Breast epithelium (tissue), 4 donors: Measurements from ENCODE around the gene SIK3. TPM values are rescaled to one million over a fixed set of nuclear protein-coding genes. Genes with fewer than 3 reads are reported as not detected.

Source experiments
- DNase-seq, 2 donors: peaks; one replicate each; pipeline ENCODE4 v3.0.0-alpha.2; 2019; ENCODE audit warnings: low spot score in 2 of 2
- H3K27ac ChIP-seq, 2 donors: fragments of 200-600 bp; sonication (generic) in 1 of 2; one replicate each; pipeline ENCODE4 v1.5.1; 2016 to 2019; ENCODE audit warnings: mild to moderate bottlenecking in 1 of 2
- H3K27me3 ChIP-seq, 2 donors: fragments of 200-600 bp; sonication (generic) in 1 of 2; one replicate each; pipeline versions ENCODE4 v1.5.1 to v1.6.0; 2017 to 2019; ENCODE audit warnings: control low read depth in 1 of 2, mild to moderate bottlenecking in 1 of 2
- H3K36me3 ChIP-seq: fragments of 200-600 bp; one replicate; pipeline ENCODE4 v1.5.1; 2019
- H3K4me1 ChIP-seq, 2 donors: fragments of 200-600 bp; sonication (generic); one replicate each; pipeline ENCODE4 v1.5.1; 2016 to 2019; ENCODE audit warnings: control low read depth in 1 of 2
- H3K4me3 ChIP-seq, 3 donors: fragments of 200-600 bp; sonication (generic); 1 replicate in 2 of 3; 2 replicates in 1 of 3; pipeline ENCODE4 v1.5.1; 2016 to 2019; ENCODE audit warnings: mild to moderate bottlenecking in 3 of 3, moderate library complexity in 2 of 3
- H3K9me3 ChIP-seq, 2 donors: fragments of 200-600 bp; sonication (generic) in 1 of 2; one replicate each; pipeline ENCODE4 v1.5.1; 2016 to 2019; ENCODE audit warnings: control low read depth in 1 of 2
- CTCF ChIP-seq, 3 donors: fragments of 450-650 bp; IDR thresholded peaks; one replicate each; pipeline ENCODE4 v1.5.1; 2016 to 2017; ENCODE audit warnings: antibody characterized with exemption in 3 of 3, mild to moderate bottlenecking in 3 of 3, moderate library complexity in 3 of 3
- POLR2A ChIP-seq: fragments of 450-650 bp; IDR thresholded peaks from one replicate; pipeline ENCODE4 v1.6.1; 2016; ENCODE audit warnings: antibody characterized with exemption, mild to moderate bottlenecking, moderate library complexity
- POLR2AphosphoS5 ChIP-seq, 3 donors: sonication (generic); formaldehyde crosslinking; IDR thresholded peaks; one replicate each; pipeline ENCODE4 v1.6.1; 2017; ENCODE audit warnings: antibody characterized with exemption in 3 of 3
- intact Hi-C: fragments of 100-400 bp; cut with DNase I; formaldehyde crosslinking; loops from one replicate; pipeline ENCODE4 v1.15.1; 2023; ENCODE audit warnings: low total_unique reads
- total RNA-seq, 3 donors: library from RNA; depleted of rRNA; stranded (reverse); fragments of >200 nt; gene quantifications; one replicate each; pipeline ENCODE4 v1.1.0, GENCODE V29; 2016

SIK3 gene
- total RNA-seq, 3 donors from 2014 or later: 26.9 to 110 (median 57.0) TPM

- Histone ChIP-seq H3K27me3 (no peaks in the 10 kb centered on the region), H3K4me1 (no peaks in the 10 kb centered on the region), H3K9me3 (no peaks in the 10 kb centered on the region), H3K36me3 (no peaks in the 10 kb centered on the region), H3K27ac (no peak overlapping the region), H3K4me3 (no peak overlapping the region)
- intact Hi-C loops: no loop called here
- TF ChIP-seq CTCF (IDR thresholded peaks at IDR 0.05) (peak in 2 of 3 donors; percentile 10 to 31), POLR2A (no peak), POLR2AphosphoS5 (IDR thresholded peaks at IDR 0.05) (no peak)
- DNase-seq: no peak
Measured at GRCh38 chr11:116927163-116927974, 170.9 kb downstream of the SIK3 start.

- intact Hi-C loops: no loop called here
- Histone ChIP-seq H3K9me3 (no peaks in the 10 kb centered on the region), H3K27ac (peak overlapping the region in 1 of 2 donors; percentile 34), H3K27me3 (no peaks in the 10 kb centered on the region), H3K4me3 (no peak overlapping the region), H3K4me1 (no peaks in the 10 kb centered on the region), H3K36me3 (no peaks in the 10 kb centered on the region)
- TF ChIP-seq CTCF (IDR thresholded peaks at IDR 0.05) (no peak), POLR2AphosphoS5 (IDR thresholded peaks at IDR 0.05) (no peak), POLR2A (no peak)
- DNase-seq: no peak
Measured at GRCh38 chr11:116925050-116925449, 173.2 kb downstream of the SIK3 start.

GRCh38 chr11:116918925-116919655 lies 179.1 kb downstream of the SIK3 start:
- H3K27ac ChIP-seq: no peak overlapping the region
- H3K27me3 ChIP-seq: no peaks in the 10 kb centered on the region
- H3K9me3 ChIP-seq: no peaks in the 10 kb centered on the region
- no peak overlapping the region for H3K4me3 ChIP-seq
- no peaks in the 10 kb centered on the region for H3K4me1 ChIP-seq
- DNase-seq: no peak
- intact Hi-C loops: no loop called here
- TF ChIP-seq POLR2AphosphoS5 (IDR thresholded peaks at IDR 0.05): no peak
- TF ChIP-seq CTCF (IDR thresholded peaks at IDR 0.05): no peak
- no peak for TF ChIP-seq POLR2A
- H3K36me3 ChIP-seq: no peaks in the 10 kb centered on the region

- Histone ChIP-seq H3K27ac (no peak overlapping the region), H3K27me3 (no peaks in the 10 kb centered on the region), H3K9me3 (no peaks in the 10 kb centered on the region), H3K36me3 (no peaks in the 10 kb centered on the region), H3K4me3 (no peak overlapping the region), H3K4me1 (peaks cover 0 to 2% of the 10 kb centered on the region in 2 donors)
- intact Hi-C loops: no loop called here
- no peak for DNase-seq
- TF ChIP-seq CTCF (IDR thresholded peaks at IDR 0.05) (no peak), POLR2AphosphoS5 (IDR thresholded peaks at IDR 0.05) (no peak), POLR2A (no peak)
Measured at GRCh38 chr11:116917632-116918031, 180.6 kb downstream of the SIK3 start.

GRCh38 chr11:116916886-116917285 lies 181.3 kb downstream of the SIK3 start:
- intact Hi-C loops: no loop called here
- Histone ChIP-seq H3K4me1 (peaks cover 0 to 5% of the 10 kb centered on the region in 2 donors), H3K36me3 (no peaks in the 10 kb centered on the region), H3K9me3 (no peaks in the 10 kb centered on the region), H3K27ac (no peak overlapping the region), H3K4me3 (no peak overlapping the region), H3K27me3 (no peaks in the 10 kb centered on the region)
- DNase-seq: no peak
- TF ChIP-seq CTCF (IDR thresholded peaks at IDR 0.05): no peak
- no peak for TF ChIP-seq POLR2AphosphoS5 (IDR thresholded peaks at IDR 0.05)
